NT2/D1 (cell line): Measurements from ENCODE around the gene FOXO3.
"Not testable (repeated sequence)": the region's sequence is repeated elsewhere in the genome, so short reads cannot be mapped to it uniquely, and the experiment has no call there.

Experiments used
- YY1 ChIP-seq: IDR thresholded peaks from 2 replicates; pipeline ENCODE4 v1.6.1; 2011; ENCODE audit not compliant: insufficient read length, insufficient read depth
- ZNF274 ChIP-seq: IDR thresholded peaks from 2 replicates; pipeline ENCODE4 v1.6.1; 2011; ENCODE audit warnings: mild to moderate bottlenecking, low read depth, low read length

GRCh38 chr6:108681721-108682120, 121.0 kb downstream of the FOXO3 start:
- not testable (repeated sequence) for TF ChIP-seq YY1, ZNF274
